Measurements from ENCODE around the gene ABLIM2. TPM values are rescaled to one million over a fixed set of nuclear protein-coding genes. Genes with fewer than 3 reads are reported as not detected.

Gene ABLIM2
- total RNA-seq, 2 experiments from 2014 or later, result 0.32 to 0.54 TPM

DNA sequence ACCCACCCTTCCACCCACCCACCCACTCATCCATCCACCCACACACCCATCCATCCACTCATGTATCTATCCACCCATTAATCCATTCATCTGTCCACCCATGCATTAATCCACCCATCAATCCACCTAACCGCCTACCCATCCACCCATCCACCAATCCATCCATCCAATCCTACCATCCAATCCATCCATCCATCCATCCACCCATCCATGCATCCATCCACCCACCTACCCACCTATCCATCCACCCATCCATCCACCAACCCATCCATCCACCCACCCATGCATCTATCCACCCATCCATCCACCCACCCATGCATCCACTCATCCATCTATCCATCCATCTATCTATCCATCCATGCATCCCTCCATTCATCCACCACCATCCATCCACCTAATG, 184.2 kb downstream of the ABLIM2 start:
- H3K4me3 Mint-ChIP-seq, result no peak overlapping the region

DNA sequence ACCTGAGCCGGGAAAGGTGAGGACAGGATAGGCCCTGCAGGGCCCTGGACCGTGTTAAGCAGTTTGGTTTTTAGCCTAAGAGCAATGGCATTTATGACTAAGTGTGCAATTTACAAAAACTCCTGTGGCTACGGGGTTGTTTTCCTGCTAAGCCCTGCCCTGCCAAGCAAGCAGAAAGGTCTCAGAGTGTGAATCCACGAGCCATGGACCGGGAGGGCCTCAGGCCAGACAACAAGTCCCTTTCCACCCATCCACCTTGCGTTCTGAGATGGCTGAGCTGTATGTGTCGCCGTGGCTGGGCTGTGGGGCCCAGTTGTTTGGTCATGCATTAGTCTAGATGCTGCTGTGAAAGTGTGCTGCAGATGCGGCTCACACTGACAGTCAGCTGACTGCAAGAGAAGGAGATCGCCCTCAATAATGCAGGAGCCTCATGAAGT, 185.1 kb downstream of the ABLIM2 start:
- TF ChIP-seq, protein P1, sequence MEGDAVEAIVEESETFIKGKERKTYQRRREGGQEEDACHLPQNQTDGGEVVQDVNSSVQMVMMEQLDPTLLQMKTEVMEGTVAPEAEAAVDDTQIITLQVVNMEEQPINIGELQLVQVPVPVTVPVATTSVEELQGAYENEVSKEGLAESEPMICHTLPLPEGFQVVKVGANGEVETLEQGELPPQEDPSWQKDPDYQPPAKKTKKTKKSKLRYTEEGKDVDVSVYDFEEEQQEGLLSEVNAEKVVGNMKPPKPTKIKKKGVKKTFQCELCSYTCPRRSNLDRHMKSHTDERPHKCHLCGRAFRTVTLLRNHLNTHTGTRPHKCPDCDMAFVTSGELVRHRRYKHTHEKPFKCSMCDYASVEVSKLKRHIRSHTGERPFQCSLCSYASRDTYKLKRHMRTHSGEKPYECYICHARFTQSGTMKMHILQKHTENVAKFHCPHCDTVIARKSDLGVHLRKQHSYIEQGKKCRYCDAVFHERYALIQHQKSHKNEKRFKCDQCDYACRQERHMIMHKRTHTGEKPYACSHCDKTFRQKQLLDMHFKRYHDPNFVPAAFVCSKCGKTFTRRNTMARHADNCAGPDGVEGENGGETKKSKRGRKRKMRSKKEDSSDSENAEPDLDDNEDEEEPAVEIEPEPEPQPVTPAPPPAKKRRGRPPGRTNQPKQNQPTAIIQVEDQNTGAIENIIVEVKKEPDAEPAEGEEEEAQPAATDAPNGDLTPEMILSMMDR (IDR thresholded peaks at IDR 0.05), result no peak
- peak overlapping the region; percentile 16 for H3K27ac Mint-ChIP-seq
- H3K36me3 Mint-ChIP-seq (ENCODE audit: low read depth), result peaks cover 13% of the 10 kb centered on the region
- DNase-seq (peak; percentile 43), ATAC-seq (no peak)
- intact Hi-C loops (cut with micrococcal nuclease), result no loop called here
- peaks cover 49% of the 10 kb centered on the region for H3K4me1 Mint-ChIP-seq (ENCODE audit: low read depth)
- H3K4me3 Mint-ChIP-seq, result no peak overlapping the region
- no peaks in the 10 kb centered on the region for H3K9me3 Mint-ChIP-seq
- no peaks in the 10 kb centered on the region for H3K27me3 Mint-ChIP-seq
- POLR2A ChIA-PET, result interaction anchor here (1.1 kb wide), 1 partner anchor 192 kb away, joined by 3 read pairs; no protein-coding TSS in a partner anchor
- CTCF ChIA-PET, result no interaction called here

More for the DNA sequence above, 184.2 kb downstream of the ABLIM2 start:
- H3K4me1 Mint-ChIP-seq (ENCODE audit: low read depth), result peaks cover 45% of the 10 kb centered on the region
- ATAC-seq, result no peak
- POLR2A ChIA-PET, result no interaction called here
- DNase-seq, result no peak
- H3K36me3 Mint-ChIP-seq (ENCODE audit: low read depth), result peaks cover 13% of the 10 kb centered on the region
- TF ChIP-seq, protein P1 (IDR thresholded peaks at IDR 0.05), result no peak
- intact Hi-C loops (cut with micrococcal nuclease), result no loop called here
- no peaks in the 10 kb centered on the region for H3K9me3 Mint-ChIP-seq
- CTCF ChIA-PET, result interaction anchor here (1.4 to 1.5 kb wide), 2 partner anchors 13 to 32 kb away, joined by 3 to 7 read pairs; no protein-coding TSS in a partner anchor
- H3K27me3 Mint-ChIP-seq, result no peaks in the 10 kb centered on the region
- no peak overlapping the region for H3K27ac Mint-ChIP-seq

DNA sequence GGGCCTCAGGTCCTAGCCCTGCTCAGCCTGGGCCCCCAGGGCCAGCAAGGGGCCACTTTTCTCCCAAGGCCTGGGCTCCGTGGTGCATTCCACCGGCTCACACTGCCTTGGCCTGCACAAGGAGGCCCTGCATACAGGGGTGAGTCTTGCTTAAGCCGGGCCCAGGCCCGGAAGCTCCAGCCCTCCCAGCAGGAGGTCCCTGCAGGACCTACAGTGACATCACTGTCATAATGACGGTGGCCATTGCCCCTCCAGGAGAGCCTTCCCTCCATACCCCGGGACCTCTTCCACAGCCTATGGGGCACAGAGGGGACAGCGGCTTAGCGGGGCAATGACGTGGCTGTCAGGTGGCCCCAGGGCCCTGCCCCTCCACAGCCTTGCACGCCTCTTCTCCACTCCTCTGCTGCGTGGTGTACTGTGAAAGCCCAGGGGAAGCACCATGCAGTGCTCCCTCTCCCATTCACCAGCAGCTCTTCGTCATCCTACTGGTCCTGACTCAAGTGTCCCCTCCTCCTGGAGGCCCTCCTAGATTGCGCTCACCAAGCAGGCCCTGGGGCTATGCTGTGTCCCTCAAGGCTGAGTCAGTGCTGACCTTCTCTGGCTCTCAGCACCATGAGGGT, 186.6 kb downstream of the ABLIM2 start:
- peak overlapping the region; percentile 93 for H3K27ac Mint-ChIP-seq
- peaks cover 13% of the 10 kb centered on the region for H3K36me3 Mint-ChIP-seq (ENCODE audit: low read depth)
- H3K4me1 Mint-ChIP-seq (ENCODE audit: low read depth), result peaks cover 57% of the 10 kb centered on the region
- H3K9me3 Mint-ChIP-seq, result no peaks in the 10 kb centered on the region
- H3K27me3 Mint-ChIP-seq, result no peaks in the 10 kb centered on the region
- CTCF ChIA-PET, result interaction anchor here (0.5 kb wide), 1 partner anchor 40 kb away, joined by 3 read pairs; no protein-coding TSS in a partner anchor
- H3K4me3 Mint-ChIP-seq, result peak overlapping the region; percentile 78
- intact Hi-C loops (cut with micrococcal nuclease), result no loop called here
- TF ChIP-seq, protein P1 (IDR thresholded peaks at IDR 0.05), result no peak
- ATAC-seq (no peak), DNase-seq (peak; percentile 44)
- POLR2A ChIA-PET, result no interaction called here

DNA sequence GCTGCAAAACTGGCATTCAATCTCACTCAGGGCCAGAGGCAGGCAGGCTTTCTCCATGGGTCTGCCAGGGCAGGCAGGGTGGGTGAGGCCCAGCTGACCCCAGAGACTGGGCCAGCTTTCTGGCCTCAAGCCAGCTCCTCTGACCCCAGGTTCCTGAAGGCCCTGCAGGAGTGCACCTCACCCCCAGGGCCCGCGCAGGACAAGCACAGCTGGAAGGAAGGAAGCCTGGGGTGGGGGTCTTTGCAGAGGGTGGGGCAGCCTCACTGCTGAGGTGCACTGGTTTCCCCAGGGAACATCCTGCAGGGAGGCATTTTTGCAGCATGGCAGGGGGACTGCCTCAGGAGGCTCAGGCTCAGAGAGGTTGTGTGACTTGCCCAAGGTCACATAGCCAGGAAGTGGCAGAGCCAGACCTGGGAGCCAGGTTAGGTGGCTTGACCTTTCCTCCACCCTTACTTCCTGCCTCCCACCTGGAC, 187.4 kb downstream of the ABLIM2 start:
- Mint-ChIP-seq H3K36me3 (ENCODE audit: low read depth) (peaks cover 13% of the 10 kb centered on the region), H3K27ac (peak overlapping the region; percentile 93), H3K27me3 (no peaks in the 10 kb centered on the region), H3K4me3 (peak overlapping the region; percentile 78), H3K9me3 (no peaks in the 10 kb centered on the region), H3K4me1 (ENCODE audit: low read depth) (peaks cover 60% of the 10 kb centered on the region)
- ATAC-seq, result no peak
- no peak for DNase-seq
- TF ChIP-seq, protein P1 (IDR thresholded peaks at IDR 0.05), result no peak
- CTCF ChIA-PET, result interaction anchor here (1.3 kb wide), 1 partner anchor 17 kb away, joined by 4 read pairs; no protein-coding TSS in a partner anchor
- POLR2A ChIA-PET, result interaction anchor here (1.4 to 1.8 kb wide), 2 partner anchors 10 to 16 kb away, joined by 3 to 8 read pairs; no protein-coding TSS in a partner anchor
- intact Hi-C loops (cut with micrococcal nuclease), result no loop called here

DNA sequence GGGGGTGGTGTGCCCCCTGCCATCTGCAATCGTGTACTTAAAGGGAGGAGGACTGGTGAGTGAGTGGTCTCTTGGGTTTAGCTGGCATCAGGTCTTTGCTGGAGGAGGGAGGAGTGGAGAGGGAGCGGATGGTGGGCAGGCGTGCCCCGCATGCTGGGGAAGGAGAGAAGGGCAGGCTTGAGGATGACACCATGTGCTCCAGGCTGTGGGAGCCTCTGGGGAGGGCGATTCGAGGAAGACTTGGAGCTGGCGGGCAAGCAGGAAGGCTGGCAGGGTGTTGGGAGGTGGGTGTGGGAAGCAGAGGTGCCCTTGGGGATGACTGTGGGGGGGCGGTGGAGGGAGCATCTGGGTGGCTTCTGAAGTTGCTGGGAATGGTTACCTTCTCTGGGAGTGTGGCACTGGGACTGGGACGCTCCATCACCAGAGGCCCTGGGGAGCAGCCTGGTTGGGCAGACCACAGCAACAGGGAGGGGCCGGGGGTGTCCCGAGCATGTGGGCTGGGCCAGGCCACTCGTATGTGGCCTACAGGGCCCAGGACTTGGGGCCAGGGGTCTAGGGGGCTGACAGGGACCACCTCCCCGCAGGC, 188.2 kb downstream of the ABLIM2 start:
- Mint-ChIP-seq H3K9me3 (no peaks in the 10 kb centered on the region), H3K4me1 (ENCODE audit: low read depth) (peaks cover 65% of the 10 kb centered on the region), H3K27me3 (no peaks in the 10 kb centered on the region), H3K4me3 (peak overlapping the region; percentile 78), H3K36me3 (ENCODE audit: low read depth) (peaks cover 13% of the 10 kb centered on the region), H3K27ac (peak overlapping the region; percentile 93)
- intact Hi-C loops (cut with micrococcal nuclease), result no loop called here
- POLR2A ChIA-PET, result interaction anchor here (0.7 to 1.8 kb wide), 8 partner anchors 9 to 142 kb away, joined by 3 to 8 read pairs (median 3); no protein-coding TSS in a partner anchor
- DNase-seq (no peak), ATAC-seq (peak; percentile 10)
- CTCF ChIA-PET, result interaction anchor here (1.3 to 1.5 kb wide), 2 partner anchors 18 to 168 kb away, joined by 3 to 4 read pairs; no protein-coding TSS in a partner anchor
- TF ChIP-seq, protein P1 (IDR thresholded peaks at IDR 0.05), result no peak

All from activated CD8-positive, alpha-beta T cell treated with anti-CD3 and anti-CD28 coated beads for 36 hours (primary cell).